HG03095 (cell line): Measurements from ENCODE around the gene ODAD3.
"Not testable (repeated sequence)": the region's sequence is repeated elsewhere in the genome, so short reads cannot be mapped to it uniquely, and the experiment has no call there.

Experiments
- ATAC-seq: cut with Tn5 transposase; IDR thresholded peaks from one replicate; pipeline ENCODE4 v1.9.1; 2021; ENCODE audit warnings: moderate library complexity; ENCODE audit not compliant: unreplicated experiment

The ODAD3 gene

GRCh38 chr19:11435057-11435832 lies at the start of gene ODAD3, which contains the start of gene PRKCSH:
Gene ODAD3, minus strand, starts transcription at chr19:11435121. Its CDS starts 105 bp downstream, at chr19:11435016.
Gene PRKCSH, plus strand, starts transcription at chr19:11435635. Its CDS starts 483 bp downstream, at chr19:11436118.
- peak; percentile 84 for ATAC-seq

GRCh38 chr19:11483366-11484111 lies 48.6 kb upstream of the ODAD3 start:
- ATAC-seq: no peak

GRCh38 chr19:11482384-11483050 lies 47.6 kb upstream of the ODAD3 start:
- peak; percentile 47 for ATAC-seq

- ATAC-seq: peak; percentile 53
Observed at GRCh38 chr19:11481534-11482383, 46.8 kb upstream of the ODAD3 start.

- no peak for ATAC-seq
Observed at GRCh38 chr19:11480715-11481533, 46.0 kb upstream of the ODAD3 start, which contains the start of gene ELAVL3. Gene ELAVL3, minus strand, starts transcription at chr19:11481046. Its CDS starts 438 bp downstream, at chr19:11480608.

- no peak for ATAC-seq
Observed at GRCh38 chr19:11479898-11480714, 45.2 kb upstream of the ODAD3 start.

GRCh38 chr19:11479090-11479897 lies 44.4 kb upstream of the ODAD3 start:
- no peak for ATAC-seq

- ATAC-seq: no peak
Observed at GRCh38 chr19:11478167-11479089, 43.5 kb upstream of the ODAD3 start.

- no peak for ATAC-seq
Observed at GRCh38 chr19:11475861-11476260, 40.9 kb upstream of the ODAD3 start.

- ATAC-seq: not testable (repeated sequence)
Observed at GRCh38 chr19:11475343-11475742, 40.4 kb upstream of the ODAD3 start.

GRCh38 chr19:11473725-11474124 lies 38.8 kb upstream of the ODAD3 start:
- ATAC-seq: no peak

- not testable (repeated sequence) for ATAC-seq
Observed at GRCh38 chr19:11468266-11468845, 33.4 kb upstream of the ODAD3 start.

GRCh38 chr19:11465600-11465999 lies 30.7 kb upstream of the ODAD3 start:
- ATAC-seq: no peak

GRCh38 chr19:11464333-11465265 lies 29.7 kb upstream of the ODAD3 start:
- ATAC-seq: no peak

- no peak for ATAC-seq
Observed at GRCh38 chr19:11463391-11463790, 28.5 kb upstream of the ODAD3 start.
